Measurements from ENCODE around the gene ATG2A.

- TF ChIP-seq, protein P1, sequence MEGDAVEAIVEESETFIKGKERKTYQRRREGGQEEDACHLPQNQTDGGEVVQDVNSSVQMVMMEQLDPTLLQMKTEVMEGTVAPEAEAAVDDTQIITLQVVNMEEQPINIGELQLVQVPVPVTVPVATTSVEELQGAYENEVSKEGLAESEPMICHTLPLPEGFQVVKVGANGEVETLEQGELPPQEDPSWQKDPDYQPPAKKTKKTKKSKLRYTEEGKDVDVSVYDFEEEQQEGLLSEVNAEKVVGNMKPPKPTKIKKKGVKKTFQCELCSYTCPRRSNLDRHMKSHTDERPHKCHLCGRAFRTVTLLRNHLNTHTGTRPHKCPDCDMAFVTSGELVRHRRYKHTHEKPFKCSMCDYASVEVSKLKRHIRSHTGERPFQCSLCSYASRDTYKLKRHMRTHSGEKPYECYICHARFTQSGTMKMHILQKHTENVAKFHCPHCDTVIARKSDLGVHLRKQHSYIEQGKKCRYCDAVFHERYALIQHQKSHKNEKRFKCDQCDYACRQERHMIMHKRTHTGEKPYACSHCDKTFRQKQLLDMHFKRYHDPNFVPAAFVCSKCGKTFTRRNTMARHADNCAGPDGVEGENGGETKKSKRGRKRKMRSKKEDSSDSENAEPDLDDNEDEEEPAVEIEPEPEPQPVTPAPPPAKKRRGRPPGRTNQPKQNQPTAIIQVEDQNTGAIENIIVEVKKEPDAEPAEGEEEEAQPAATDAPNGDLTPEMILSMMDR (IDR thresholded peaks at IDR 0.05; ENCODE audit: extremely low read depth in 1 of 2, insufficient read depth in 1 of 2, low read depth in 1 of 2, low read length in 2 of 2), result no peak
- TF ChIP-seq POLR2AphosphoS5 (IDR thresholded peaks at IDR 0.05; ENCODE audit: insufficient read depth, low read depth, low read length) (no peak), POLR2A (IDR thresholded peaks at IDR 0.05; ENCODE audit: low read depth, low read length) (no peak)
Observed at GRCh38 chr11:64859542-64860414, 57.2 kb downstream of the ATG2A start.
